Measurements from ENCODE around the gene CTNNB1. TPM values are rescaled to one million over a fixed set of nuclear protein-coding genes. Genes with fewer than 3 reads are reported as not detected.
A peak's percentile ranks its signal among the peaks of the same experiment; 100 is the strongest.

CTNNB1 gene
- total and polyA plus RNA-seq, 2 experiments from 2014 or later, result 89.4 to 566 TPM

GRCh38 chr3:41243183-41243582, 43.9 kb downstream of the CTNNB1 start:
- Mint-ChIP-seq H3K27ac (no peak overlapping the region), H3K9me3 (no peaks in the 10 kb centered on the region; the same call in 2 of the 3 replicates)

More at GRCh38 chr3:41243183-41243582, 43.9 kb downstream of the CTNNB1 start:
- Mint-ChIP-seq H3K27me3 (ENCODE audit: insufficient read depth, low read depth, poor library complexity) (peaks cover 4% of the 10 kb centered on the region), H3K36me3 (ENCODE audit: low read depth) (peaks cover 43% of the 10 kb centered on the region), H3K4me3 (no peak overlapping the region), H3K4me1 (peaks cover 6% of the 10 kb centered on the region; the same call in 1 of the 3 replicates)
- Histone ChIP-seq H3K27me3 (ENCODE audit: insufficient read depth) (no peaks in the 10 kb centered on the region), H3K36me3 (ENCODE audit: insufficient read depth) (peaks cover 14% of the 10 kb centered on the region), H2AFZ (no peak overlapping the region), H3K4me1 (ENCODE audit: insufficient read depth) (no peaks in the 10 kb centered on the region), H4K20me1 (replicated peaks; ENCODE audit: insufficient read depth) (no peaks in the 10 kb centered on the region; the same call in 1 of the 2 replicates), H3K4me3 (no peak overlapping the region), H3K79me2 (replicated peaks; ENCODE audit: insufficient read depth) (no peaks in the 10 kb centered on the region), H3K4me2 (no peak overlapping the region), H3F3A (replicated peaks; ENCODE audit: low read depth) (no peaks in the 10 kb centered on the region), H3K9me2 (ENCODE audit: insufficient read depth) (no peaks in the 10 kb centered on the region), H3K27ac (ENCODE audit: low read depth) (no peak overlapping the region)
- peak; percentile 9; the same call in 2 of the 3 replicates for ATAC-seq
- TF ChIP-seq EZH2phosphoT487 (IDR thresholded peaks at IDR 0.05; ENCODE audit: unreplicated experiment), result no peak
- no peak for TF ChIP-seq CREB1 (CRISPR knock-in tag; IDR thresholded peaks at IDR 0.05; ENCODE audit: low read depth)
- TF ChIP-seq EZH2 (IDR thresholded peaks at IDR 0.05; ENCODE audit: low read depth, unreplicated experiment), result no peak
- no peak for TF ChIP-seq ZNF331 (CRISPR knock-in tag; IDR thresholded peaks at IDR 0.05; ENCODE audit: low read depth)
- TF ChIP-seq POLR2AphosphoS5 (IDR thresholded peaks at IDR 0.05; ENCODE audit: low read depth), result no peak; the same call in 1 of the 2 replicates
- TF ChIP-seq JUNB (IDR thresholded peaks at IDR 0.05; ENCODE audit: unreplicated experiment), result no peak
- no peak for TF ChIP-seq ZNF462 (CRISPR knock-in tag; IDR thresholded peaks at IDR 0.05)
- no peak for TF ChIP-seq ZNF114 (CRISPR knock-in tag; IDR thresholded peaks at IDR 0.05)
- TF ChIP-seq CTCF (conservative IDR thresholded peaks at IDR 0.05; ENCODE audit: low read depth in 2 of 2), result no peak
- TF ChIP-seq NANOG (IDR thresholded peaks at IDR 0.05; ENCODE audit: borderline replicate concordance), result no peak
- no peak for DNase-seq (ENCODE audit: low spot score)
